GM12878 (cell line): ENCODE data around the gene COL17A1.

Experiments
- JUNB ChIP-seq: IDR thresholded peaks from 2 replicates; pipeline ENCODE4 v1.6.1; 2016; ENCODE audit warnings: antibody characterized with exemption, mild to moderate bottlenecking
- JUND ChIP-seq: IDR thresholded peaks from 2 replicates; pipeline ENCODE4 v1.6.1; 2012; ENCODE audit warnings: low read depth, mild to moderate bottlenecking, low read length, improper control_type of control experiment, moderate library complexity
- POLR2A ChIP-seq: IDR thresholded peaks from 2 replicates; pipeline ENCODE4 v1.6.1; 2011; ENCODE audit warnings: low read depth, mild to moderate bottlenecking, low read length
- USF2 ChIP-seq: IDR thresholded peaks from 2 replicates; pipeline ENCODE4 v1.6.1; 2011; ENCODE audit warnings: low read depth, low read length, improper control_type of control experiment, borderline replicate concordance
- YBX1 ChIP-seq: fragments of 450-650 bp; IDR thresholded peaks from 2 replicates; pipeline ENCODE4 v1.6.1; 2016; ENCODE audit warnings: antibody characterized with exemption
- TF ChIP-seq, protein P1 (sequence below), 3 experiments: IDR thresholded peaks in 2 of 3; conservative IDR thresholded peaks in 1 of 3; 2 replicates each; pipeline ENCODE4 v1.5.1; 2011; ENCODE audit warnings: low read depth in 3 of 3, low read length in 3 of 3, mild to moderate bottlenecking in 3 of 3, control low read depth in 2 of 3, moderate library complexity in 2 of 3, inconsistent platforms in 1 of 3, mixed read lengths in 1 of 3; ENCODE audit not compliant: control insufficient read depth in 2 of 3, insufficient read depth in 1 of 3; ENCODE audit errors: extremely low read depth in 1 of 3

DNA sequence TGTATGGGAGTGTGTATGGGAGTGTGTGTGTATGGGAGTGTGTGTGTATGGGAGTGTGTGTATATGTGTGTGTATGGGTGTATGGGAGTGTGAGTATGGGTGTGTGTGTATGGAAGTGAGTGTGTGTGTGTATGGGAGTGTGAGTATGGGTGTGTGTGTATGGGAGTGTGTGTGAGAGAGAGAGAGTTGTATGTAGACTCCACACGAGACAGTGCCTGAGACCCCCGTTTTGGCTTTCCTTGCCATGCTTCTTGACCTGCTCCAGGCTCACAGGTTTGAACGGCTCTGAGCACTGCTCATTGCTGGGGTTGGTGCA lies 49.7 kb downstream of the COL17A1 start:
- no peak for TF ChIP-seq JUND
- TF ChIP-seq, protein P1, sequence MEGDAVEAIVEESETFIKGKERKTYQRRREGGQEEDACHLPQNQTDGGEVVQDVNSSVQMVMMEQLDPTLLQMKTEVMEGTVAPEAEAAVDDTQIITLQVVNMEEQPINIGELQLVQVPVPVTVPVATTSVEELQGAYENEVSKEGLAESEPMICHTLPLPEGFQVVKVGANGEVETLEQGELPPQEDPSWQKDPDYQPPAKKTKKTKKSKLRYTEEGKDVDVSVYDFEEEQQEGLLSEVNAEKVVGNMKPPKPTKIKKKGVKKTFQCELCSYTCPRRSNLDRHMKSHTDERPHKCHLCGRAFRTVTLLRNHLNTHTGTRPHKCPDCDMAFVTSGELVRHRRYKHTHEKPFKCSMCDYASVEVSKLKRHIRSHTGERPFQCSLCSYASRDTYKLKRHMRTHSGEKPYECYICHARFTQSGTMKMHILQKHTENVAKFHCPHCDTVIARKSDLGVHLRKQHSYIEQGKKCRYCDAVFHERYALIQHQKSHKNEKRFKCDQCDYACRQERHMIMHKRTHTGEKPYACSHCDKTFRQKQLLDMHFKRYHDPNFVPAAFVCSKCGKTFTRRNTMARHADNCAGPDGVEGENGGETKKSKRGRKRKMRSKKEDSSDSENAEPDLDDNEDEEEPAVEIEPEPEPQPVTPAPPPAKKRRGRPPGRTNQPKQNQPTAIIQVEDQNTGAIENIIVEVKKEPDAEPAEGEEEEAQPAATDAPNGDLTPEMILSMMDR (IDR thresholded peaks at IDR 0.05 in 2 of 3, conservative IDR thresholded peaks at IDR 0.05 in 1 of 3; ENCODE audit: control insufficient read depth in 2 of 3, extremely low read depth in 1 of 3, insufficient read depth in 1 of 3, low read depth in 3 of 3, low read length in 3 of 3), result no peak
- no peak for TF ChIP-seq JUNB
- TF ChIP-seq USF2, result no peak
- TF ChIP-seq YBX1, result no peak
- TF ChIP-seq POLR2A, result no peak
